Osteocyte (in vitro differentiated cells): ENCODE results near the gene ATP8B4. TPM values are rescaled to one million over a fixed set of nuclear protein-coding genes. Genes with fewer than 3 reads are reported as not detected.

Experiments
- DNase-seq: peaks from one replicate; pipeline ENCODE4 v3.0.0; 2021; ENCODE audit warnings: mixed read lengths; ENCODE audit not compliant: unreplicated experiment; ENCODE audit errors: extremely low spot score
- H3K27ac Mint-ChIP-seq: one replicate; pipeline ENCODE4 v1.8.0; 2021; ENCODE audit warnings: mild to moderate bottlenecking, mixed read lengths; ENCODE audit not compliant: unreplicated experiment
- H3K27me3 Mint-ChIP-seq: one replicate; pipeline ENCODE4 v1.8.0; 2021; ENCODE audit warnings: mixed read lengths; ENCODE audit not compliant: unreplicated experiment
- H3K36me3 Mint-ChIP-seq: one replicate; pipeline ENCODE4 v1.8.0; 2021; ENCODE audit warnings: mixed read lengths; ENCODE audit not compliant: unreplicated experiment
- H3K4me1 Mint-ChIP-seq: one replicate; pipeline ENCODE4 v1.8.0; 2021; ENCODE audit warnings: mixed read lengths; ENCODE audit not compliant: unreplicated experiment
- H3K4me3 Mint-ChIP-seq: one replicate; pipeline ENCODE4 v1.8.0; 2021; ENCODE audit warnings: mild to moderate bottlenecking, moderate library complexity, mixed read lengths; ENCODE audit not compliant: unreplicated experiment
- H3K9me3 Mint-ChIP-seq: one replicate; pipeline ENCODE4 v1.8.0; 2021; ENCODE audit warnings: mixed read lengths; ENCODE audit not compliant: unreplicated experiment
- CTCF ChIP-seq: fragments of 200-600 bp; sonication (generic); IDR thresholded peaks from 2 replicates; pipeline ENCODE4 v1.5.0; 2021; ENCODE audit warnings: antibody characterized with exemption, mild to moderate bottlenecking, moderate library complexity
- total RNA-seq: library from RNA; stranded (reverse); gene quantifications from 2 replicates; pipeline ENCODE4 v1.2.1, GENCODE V29; 2021

The ATP8B4 gene
- total RNA-seq, 1 donor from 2014 or later = not detected

DNA sequence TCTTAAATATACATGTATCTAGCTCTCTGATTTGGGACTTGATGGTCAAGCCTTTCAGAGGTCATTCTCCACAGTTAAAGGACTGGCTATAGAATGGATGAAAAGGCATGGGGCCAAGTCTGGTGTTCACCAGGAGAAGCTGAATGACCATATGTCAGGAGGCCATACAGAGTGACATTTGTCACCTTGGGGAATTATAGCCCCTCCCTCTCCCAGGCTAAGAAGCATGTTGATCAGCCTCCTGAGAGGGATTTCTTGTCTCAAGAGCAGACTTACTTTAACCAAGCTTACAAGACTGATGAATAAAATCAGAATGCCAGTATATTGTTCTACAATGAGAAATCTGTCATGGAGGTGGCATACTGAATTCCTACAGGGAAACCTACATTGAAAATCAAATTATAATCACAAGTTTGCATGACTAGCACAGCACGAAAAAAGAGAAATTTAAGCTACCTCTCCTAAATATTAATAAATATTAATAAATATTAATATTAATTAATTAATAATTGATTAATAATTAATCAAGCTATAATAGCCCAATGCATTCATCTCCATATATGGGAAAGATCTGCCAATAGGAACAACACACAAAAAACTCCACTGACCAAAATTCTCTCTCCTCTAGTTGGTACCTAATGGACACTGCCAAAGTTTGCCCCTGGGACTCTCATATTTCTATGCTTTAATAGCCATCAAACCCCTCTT lies 47.3 kb downstream of the ATP8B4 start:
- H3K4me1 Mint-ChIP-seq = no peaks in the 10 kb centered on the region
- no peaks in the 10 kb centered on the region for H3K36me3 Mint-ChIP-seq

GRCh38 chr15:50068016-50068415 lies 51.0 kb downstream of the ATP8B4 start:
- no peak overlapping the region for H3K4me3 Mint-ChIP-seq

More for the DNA sequence above, 47.3 kb downstream of the ATP8B4 start:
- DNase-seq = no peak
- H3K27me3 Mint-ChIP-seq = peaks cover 30% of the 10 kb centered on the region
- no peak overlapping the region for H3K27ac Mint-ChIP-seq
- H3K4me3 Mint-ChIP-seq = no peak overlapping the region
- no peak for TF ChIP-seq CTCF
- no peaks in the 10 kb centered on the region for H3K9me3 Mint-ChIP-seq

GRCh38 chr15:50067254-50067653 lies 51.8 kb downstream of the ATP8B4 start:
- H3K36me3 Mint-ChIP-seq = no peaks in the 10 kb centered on the region
- H3K4me3 Mint-ChIP-seq = no peak overlapping the region
- H3K9me3 Mint-ChIP-seq = no peaks in the 10 kb centered on the region
- peaks cover 43% of the 10 kb centered on the region for H3K27me3 Mint-ChIP-seq
- no peak for DNase-seq
- H3K27ac Mint-ChIP-seq = no peak overlapping the region
- TF ChIP-seq CTCF = no peak
- no peaks in the 10 kb centered on the region for H3K4me1 Mint-ChIP-seq

More at GRCh38 chr15:50068016-50068415, 51.0 kb downstream of the ATP8B4 start:
- H3K27ac Mint-ChIP-seq = no peak overlapping the region
- DNase-seq = no peak
- no peaks in the 10 kb centered on the region for H3K36me3 Mint-ChIP-seq
- no peaks in the 10 kb centered on the region for H3K9me3 Mint-ChIP-seq
- TF ChIP-seq CTCF = no peak
- peaks cover 42% of the 10 kb centered on the region for H3K27me3 Mint-ChIP-seq
- no peaks in the 10 kb centered on the region for H3K4me1 Mint-ChIP-seq

GRCh38 chr15:50066666-50067065 lies 52.4 kb downstream of the ATP8B4 start:
- Mint-ChIP-seq H3K27ac (no peak overlapping the region), H3K4me1 (no peaks in the 10 kb centered on the region), H3K9me3 (no peaks in the 10 kb centered on the region), H3K4me3 (no peak overlapping the region), H3K36me3 (no peaks in the 10 kb centered on the region), H3K27me3 (peaks cover 48% of the 10 kb centered on the region)
- TF ChIP-seq CTCF = no peak
- DNase-seq = no peak

DNA sequence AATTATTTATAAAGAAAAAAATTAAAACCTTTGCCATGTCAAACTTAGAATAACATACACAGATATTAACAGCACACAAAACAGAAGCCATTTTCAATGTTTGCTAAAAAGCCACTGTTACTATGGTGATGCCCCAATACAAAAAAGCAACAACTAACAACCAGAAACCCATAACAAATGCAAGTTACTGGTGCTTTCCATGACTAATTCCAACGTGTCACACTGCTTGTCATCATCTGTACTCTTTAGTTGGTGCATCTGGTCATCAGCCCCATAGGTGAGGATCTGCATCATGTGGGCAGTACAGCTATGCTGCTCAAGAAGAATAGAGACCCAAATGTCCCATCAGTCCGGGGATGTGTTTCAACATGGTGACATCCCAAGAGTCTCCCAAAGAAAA lies 52.8 kb downstream of the ATP8B4 start:
- peaks cover 50% of the 10 kb centered on the region for H3K27me3 Mint-ChIP-seq
- no peaks in the 10 kb centered on the region for H3K9me3 Mint-ChIP-seq
- no peaks in the 10 kb centered on the region for H3K4me1 Mint-ChIP-seq
- TF ChIP-seq CTCF = no peak
- DNase-seq = no peak
- H3K4me3 Mint-ChIP-seq = no peak overlapping the region
- H3K27ac Mint-ChIP-seq = no peak overlapping the region
- no peaks in the 10 kb centered on the region for H3K36me3 Mint-ChIP-seq
